HEK293 (cell line): ENCODE results near the gene LYPD3.

ENCODE experiments used
- CTCF ChIA-PET: fragments of 350-600 bp; formaldehyde crosslinking; extraction: SDS; loops from one replicate; lab custom pipeline; 2021; ENCODE audit warnings: antibody characterized with exemption; lab: Yijun Ruan, JAX
- POLR2A ChIA-PET: fragments of 300-600 bp; formaldehyde crosslinking; extraction: SDS; loops from one replicate; lab custom pipeline; 2020; ENCODE audit warnings: antibody characterized with exemption, inconsistent platforms; lab: Yijun Ruan, JAX
- H3K27ac ChIP-seq: fragments of 200-500 bp; sonication (Bioruptor generic); 2 replicates; pipeline ENCODE4 v1.5.1; 2014; ENCODE audit warnings: low read depth, low read length, control low read depth, inconsistent platforms; ENCODE audit errors: extremely low read depth
- H3K36me3 ChIP-seq, 2 experiments: fragments of 200-500 bp in 1 of 2; sonication (Bioruptor generic) in 1 of 2; 1 replicate in 1 of 2; 2 replicates in 1 of 2; pipeline ENCODE4 v1.5.1; 2014 to 2017; ENCODE audit warnings: inconsistent platforms in 2 of 2, low read length in 2 of 2; ENCODE audit not compliant: control insufficient read depth in 2 of 2, insufficient read depth in 1 of 2
- H3K4me1 ChIP-seq: fragments of 200-500 bp; sonication (Bioruptor generic); 2 replicates; pipeline ENCODE4 v1.5.1; 2014; ENCODE audit warnings: mild to moderate bottlenecking, low read length, inconsistent platforms; ENCODE audit not compliant: control insufficient read depth, insufficient read depth
- H3K4me3 ChIP-seq: 2 replicates; pipeline ENCODE4 v1.5.1; 2011; ENCODE audit warnings: low read depth, mild to moderate bottlenecking, control low read depth, low read length, moderate library complexity
- H3K9me3 ChIP-seq: fragments of 200-500 bp; sonication (Bioruptor generic); 2 replicates; pipeline ENCODE4 v1.5.1; 2014; ENCODE audit warnings: low read depth, low read length, inconsistent platforms; ENCODE audit not compliant: control insufficient read depth, insufficient read depth
- GLI4 ChIP-seq: fragments of 450-650 bp; formaldehyde crosslinking; IDR thresholded peaks from 2 replicates; pipeline ENCODE4 v1.5.1; 2016; ENCODE audit warnings: missing biosample characterization, missing genetic modification characterization
- HOXD13 ChIP-seq: sonication (generic); formaldehyde crosslinking; IDR thresholded peaks from 2 replicates; pipeline ENCODE4 v1.8.0; 2022; ENCODE audit warnings: missing genetic modification reagents, borderline replicate concordance
- PRDM1 ChIP-seq: fragments of 450-650 bp; formaldehyde crosslinking; IDR thresholded peaks from 2 replicates; pipeline ENCODE4; 2016; ENCODE audit warnings: missing biosample characterization, missing genetic modification characterization
- SP7 ChIP-seq: fragments of 450-650 bp; formaldehyde crosslinking; IDR thresholded peaks from 2 replicates; pipeline ENCODE4 v1.5.1; 2016; ENCODE audit warnings: missing biosample characterization, missing genetic modification characterization
- ZNF155 ChIP-seq: fragments of 450-650 bp; formaldehyde crosslinking; IDR thresholded peaks from 2 replicates; pipeline ENCODE4 v1.5.1; 2016; ENCODE audit warnings: missing biosample characterization, missing genetic modification characterization
- ZNF266 ChIP-seq: fragments of 450-650 bp; formaldehyde crosslinking; IDR thresholded peaks from 2 replicates; pipeline ENCODE4 v1.5.1; 2016; ENCODE audit warnings: missing biosample characterization, missing genetic modification characterization, low read depth
- ZNF274 ChIP-seq, 2 experiments: fragments of 200-500 bp in 1 of 2; fragments of 450-650 bp in 1 of 2; sonication (Bioruptor generic) in 1 of 2; formaldehyde crosslinking in 1 of 2; IDR thresholded peaks; 2 replicates each; pipeline versions ENCODE4 v1.5.1 to v1.6.1; 2014 to 2016; ENCODE audit warnings: borderline replicate concordance in 1 of 2, inconsistent platforms in 1 of 2, low read length in 1 of 2, missing biosample characterization in 1 of 2, missing genetic modification characterization in 1 of 2
- ZNF423 ChIP-seq: fragments of 450-650 bp; formaldehyde crosslinking; IDR thresholded peaks from 2 replicates; pipeline ENCODE4 v1.5.1; 2016; ENCODE audit warnings: missing biosample characterization, missing genetic modification characterization
- ZNF514 ChIP-seq: fragments of 450-650 bp; formaldehyde crosslinking; IDR thresholded peaks from 2 replicates; pipeline ENCODE4 v1.5.1; 2016; ENCODE audit warnings: missing biosample characterization, missing genetic modification characterization
- ZNF747 ChIP-seq: fragments of 450-650 bp; formaldehyde crosslinking; IDR thresholded peaks from 2 replicates; pipeline ENCODE4 v1.5.1; 2016; ENCODE audit warnings: missing biosample characterization, missing genetic modification characterization
- ZNF768 ChIP-seq: fragments of 450-650 bp; formaldehyde crosslinking; IDR thresholded peaks from 2 replicates; pipeline ENCODE4 v1.5.1; 2018; ENCODE audit warnings: missing biosample characterization, mild to moderate bottlenecking, missing genetic modification characterization
- ZSCAN30 ChIP-seq: fragments of 450-650 bp; IDR thresholded peaks from 2 replicates; pipeline ENCODE4 v1.5.1; 2018; ENCODE audit warnings: missing biosample characterization, mild to moderate bottlenecking, missing genetic modification characterization, moderate library complexity
- TF ChIP-seq, protein P1 (sequence below): fragments of 450-650 bp; IDR thresholded peaks from 2 replicates; pipeline ENCODE4 v1.5.1; 2018; ENCODE audit warnings: missing biosample characterization, mild to moderate bottlenecking, missing genetic modification characterization
- TF ChIP-seq, protein P2 (sequence below): fragments of 450-650 bp; formaldehyde crosslinking; IDR thresholded peaks from 2 replicates; pipeline ENCODE4 v1.5.1; 2016; ENCODE audit warnings: missing biosample characterization, missing genetic modification characterization, low read depth
- TF ChIP-seq, protein P3 (sequence below): fragments of 450-650 bp; formaldehyde crosslinking; IDR thresholded peaks from 2 replicates; pipeline ENCODE4 v1.5.1; 2017; ENCODE audit warnings: missing biosample characterization, missing genetic modification characterization
- TF ChIP-seq, protein P4 (sequence below): fragments of 450-650 bp; formaldehyde crosslinking; IDR thresholded peaks from 2 replicates; pipeline ENCODE4 v1.5.1; 2016; ENCODE audit warnings: missing biosample characterization, missing genetic modification characterization
- TF ChIP-seq, protein P5 (sequence below): fragments of 450-650 bp; formaldehyde crosslinking; IDR thresholded peaks from 2 replicates; pipeline ENCODE4 v1.5.1; 2016; ENCODE audit warnings: missing biosample characterization, missing genetic modification characterization
- TF ChIP-seq, protein P6 (sequence below): fragments of 450-650 bp; formaldehyde crosslinking; optimal IDR thresholded peaks from 2 replicates; pipeline ENCODE3; 2016; ENCODE audit warnings: missing biosample characterization, mild to moderate bottlenecking, missing genetic modification characterization

Gene LYPD3

DNA sequence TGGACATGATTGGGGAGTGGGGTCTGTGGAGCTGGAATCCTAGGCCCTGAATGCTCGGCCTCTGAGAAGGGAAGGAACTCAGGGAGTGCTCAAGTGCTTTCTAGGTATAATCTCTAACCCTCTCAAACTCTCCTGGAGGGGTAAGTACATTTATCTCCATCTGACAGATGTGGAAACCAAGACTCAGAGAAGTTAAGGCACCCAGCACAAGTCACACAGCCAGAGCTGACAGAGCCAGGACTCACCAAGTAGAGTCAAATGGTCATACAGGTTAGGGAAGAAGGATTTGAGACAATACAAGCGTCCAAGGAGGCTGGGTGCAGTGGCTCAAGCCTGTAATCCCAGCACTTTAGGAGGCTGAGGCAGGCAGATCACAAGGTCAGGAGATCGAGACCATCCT, 12.9 kb upstream of the LYPD3 start:
- ChIA-PET POLR2A (interaction anchor here (0.6 to 1.0 kb wide), 3 partner anchors 13 to 489 kb away, joined by 3 read pairs; no protein-coding TSS in a partner anchor), CTCF (interaction anchor here (1.0 to 1.3 kb wide), 2 partner anchors 30 to 32 kb away, joined by 3 read pairs; no protein-coding TSS in a partner anchor)
- H3K9me3 ChIP-seq = no peaks in the 10 kb centered on the region
- TF ChIP-seq, protein P1, sequence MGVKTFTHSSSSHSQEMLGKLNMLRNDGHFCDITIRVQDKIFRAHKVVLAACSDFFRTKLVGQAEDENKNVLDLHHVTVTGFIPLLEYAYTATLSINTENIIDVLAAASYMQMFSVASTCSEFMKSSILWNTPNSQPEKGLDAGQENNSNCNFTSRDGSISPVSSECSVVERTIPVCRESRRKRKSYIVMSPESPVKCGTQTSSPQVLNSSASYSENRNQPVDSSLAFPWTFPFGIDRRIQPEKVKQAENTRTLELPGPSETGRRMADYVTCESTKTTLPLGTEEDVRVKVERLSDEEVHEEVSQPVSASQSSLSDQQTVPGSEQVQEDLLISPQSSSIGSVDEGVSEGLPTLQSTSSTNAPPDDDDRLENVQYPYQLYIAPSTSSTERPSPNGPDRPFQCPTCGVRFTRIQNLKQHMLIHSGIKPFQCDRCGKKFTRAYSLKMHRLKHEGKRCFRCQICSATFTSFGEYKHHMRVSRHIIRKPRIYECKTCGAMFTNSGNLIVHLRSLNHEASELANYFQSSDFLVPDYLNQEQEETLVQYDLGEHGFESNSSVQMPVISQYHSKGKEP (tag by site-specific recombination) = no peak
- TF ChIP-seq ZNF768 (peak; percentile 80; the same call in 1 of the 2 replicates), ZNF514 (tag by site-specific recombination) (no peak), ZNF274 (IDR thresholded peaks at IDR 0.05; ENCODE audit: low read length) (no peak), ZNF274 (tag by site-specific recombination; IDR thresholded peaks at IDR 0.05; ENCODE audit: borderline replicate concordance) (no peak), ZNF423 (tag by site-specific recombination) (no peak)
- TF ChIP-seq, protein P2, sequence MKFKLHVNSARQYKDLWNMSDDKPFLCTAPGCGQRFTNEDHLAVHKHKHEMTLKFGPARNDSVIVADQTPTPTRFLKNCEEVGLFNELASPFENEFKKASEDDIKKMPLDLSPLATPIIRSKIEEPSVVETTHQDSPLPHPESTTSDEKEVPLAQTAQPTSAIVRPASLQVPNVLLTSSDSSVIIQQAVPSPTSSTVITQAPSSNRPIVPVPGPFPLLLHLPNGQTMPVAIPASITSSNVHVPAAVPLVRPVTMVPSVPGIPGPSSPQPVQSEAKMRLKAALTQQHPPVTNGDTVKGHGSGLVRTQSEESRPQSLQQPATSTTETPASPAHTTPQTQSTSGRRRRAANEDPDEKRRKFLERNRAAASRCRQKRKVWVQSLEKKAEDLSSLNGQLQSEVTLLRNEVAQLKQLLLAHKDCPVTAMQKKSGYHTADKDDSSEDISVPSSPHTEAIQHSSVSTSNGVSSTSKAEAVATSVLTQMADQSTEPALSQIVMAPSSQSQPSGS = no peak
- TF ChIP-seq, protein P3, sequence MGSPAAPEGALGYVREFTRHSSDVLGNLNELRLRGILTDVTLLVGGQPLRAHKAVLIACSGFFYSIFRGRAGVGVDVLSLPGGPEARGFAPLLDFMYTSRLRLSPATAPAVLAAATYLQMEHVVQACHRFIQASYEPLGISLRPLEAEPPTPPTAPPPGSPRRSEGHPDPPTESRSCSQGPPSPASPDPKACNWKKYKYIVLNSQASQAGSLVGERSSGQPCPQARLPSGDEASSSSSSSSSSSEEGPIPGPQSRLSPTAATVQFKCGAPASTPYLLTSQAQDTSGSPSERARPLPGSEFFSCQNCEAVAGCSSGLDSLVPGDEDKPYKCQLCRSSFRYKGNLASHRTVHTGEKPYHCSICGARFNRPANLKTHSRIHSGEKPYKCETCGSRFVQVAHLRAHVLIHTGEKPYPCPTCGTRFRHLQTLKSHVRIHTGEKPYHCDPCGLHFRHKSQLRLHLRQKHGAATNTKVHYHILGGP (tag by site-specific recombination) = no peak
- TF ChIP-seq, protein P4, sequence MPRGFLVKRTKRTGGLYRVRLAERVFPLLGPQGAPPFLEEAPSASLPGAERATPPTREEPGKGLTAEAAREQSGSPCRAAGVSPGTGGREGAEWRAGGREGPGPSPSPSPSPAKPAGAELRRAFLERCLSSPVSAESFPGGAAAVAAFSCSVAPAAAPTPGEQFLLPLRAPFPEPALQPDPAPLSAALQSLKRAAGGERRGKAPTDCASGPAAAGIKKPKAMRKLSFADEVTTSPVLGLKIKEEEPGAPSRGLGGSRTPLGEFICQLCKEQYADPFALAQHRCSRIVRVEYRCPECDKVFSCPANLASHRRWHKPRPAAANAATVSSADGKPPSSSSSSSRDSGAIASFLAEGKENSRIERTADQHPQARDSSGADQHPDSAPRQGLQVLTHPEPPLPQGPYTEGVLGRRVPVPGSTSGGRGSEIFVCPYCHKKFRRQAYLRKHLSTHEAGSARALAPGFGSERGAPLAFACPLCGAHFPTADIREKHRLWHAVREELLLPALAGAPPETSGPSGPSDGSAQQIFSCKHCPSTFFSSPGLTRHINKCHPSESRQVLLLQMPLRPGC (tag by site-specific recombination) = no peak
- TF ChIP-seq, all 188 proteins: peak for 1
- Histone ChIP-seq H3K4me3 (no peak overlapping the region), H3K36me3 (peaks cover 0 to 9% of the 10 kb centered on the region in 2 experiments; a peak in 1 of 3 replicates), H3K27ac (no peak overlapping the region), H3K4me1 (peaks cover 7% of the 10 kb centered on the region)

DNA sequence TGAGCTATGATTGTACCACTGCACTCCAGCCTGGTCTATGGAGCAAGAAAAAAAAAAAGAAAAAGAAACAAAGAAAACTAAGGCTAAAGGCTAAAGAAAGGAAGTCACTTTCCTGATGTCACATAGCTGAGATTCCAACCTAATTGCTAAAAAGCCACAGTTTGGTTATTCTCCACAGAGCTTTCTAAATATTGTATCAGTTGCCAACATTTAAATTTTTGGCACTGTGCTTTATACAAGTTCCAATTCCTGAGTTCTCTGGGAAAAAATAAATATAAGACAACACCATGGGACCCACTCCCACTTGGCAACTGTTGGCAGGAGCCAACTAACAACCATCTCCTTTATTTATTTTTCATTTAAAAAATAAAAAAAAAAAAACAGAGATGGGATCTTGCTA, 11.2 kb upstream of the LYPD3 start:
- 0 out of 2 replicates have a peak overlapping the region, but pooled peaks have one; percentile 8 for H3K27ac ChIP-seq
- CTCF ChIA-PET = interaction anchor here (0.7 to 0.8 kb wide), 4 partner anchors 11 to 1774 kb away, joined by 3 to 5 read pairs (median 3); no protein-coding TSS in a partner anchor
- peaks cover 0 to 3% of the 10 kb centered on the region in 2 experiments; a peak in 1 of 3 replicates for H3K36me3 ChIP-seq
- POLR2A ChIA-PET = interaction anchor here (0.9 to 1.8 kb wide), 3 partner anchors 13 to 25 kb away, joined by 3 to 4 read pairs (median 3); no protein-coding TSS in a partner anchor
- H3K9me3 ChIP-seq = no peaks in the 10 kb centered on the region
- no peak overlapping the region for H3K4me3 ChIP-seq
- TF ChIP-seq PRDM1 (tag by site-specific recombination) = peak; percentile 70
- no peak for TF ChIP-seq ZSCAN30
- peaks cover 7% of the 10 kb centered on the region for H3K4me1 ChIP-seq

DNA sequence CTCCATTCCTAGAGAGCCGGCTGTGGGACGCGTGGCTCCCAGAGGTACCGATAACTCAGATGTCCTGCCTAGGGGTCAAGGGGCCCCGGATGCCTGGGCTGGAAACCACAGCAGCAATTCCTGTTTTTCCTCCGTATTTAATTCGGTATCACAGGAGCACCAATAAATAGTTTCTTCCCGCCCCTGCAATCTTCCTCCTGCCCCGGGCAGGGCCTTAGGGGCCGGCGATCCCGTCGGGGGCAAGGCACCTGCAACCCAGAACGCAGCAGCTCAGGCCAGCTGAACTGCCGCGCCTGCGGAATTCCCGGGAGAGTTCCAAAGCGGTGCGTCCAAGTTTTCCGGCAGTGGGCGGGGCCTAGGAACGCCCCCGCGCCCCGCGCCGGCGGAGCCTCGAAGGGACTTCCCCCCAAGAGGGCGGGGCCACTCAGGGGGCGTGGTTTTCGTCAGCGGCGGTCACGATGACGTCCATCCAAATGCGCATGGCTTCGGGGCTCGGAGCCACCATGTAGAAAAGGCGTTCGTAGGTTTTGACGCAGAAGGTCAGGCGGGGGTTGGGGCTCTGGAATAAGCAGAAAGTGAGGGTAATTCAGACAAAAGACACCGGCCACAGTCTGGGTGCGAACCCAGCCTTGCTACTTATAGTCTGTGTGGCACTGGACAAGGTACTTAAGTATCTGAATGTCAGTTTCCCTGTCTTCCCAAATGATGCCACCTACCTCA, 9.7 kb upstream of the LYPD3 start:
- H3K9me3 ChIP-seq = no peaks in the 10 kb centered on the region
- peaks cover 7% of the 10 kb centered on the region for H3K4me1 ChIP-seq
- H3K4me3 ChIP-seq = peak overlapping the region; percentile 3
- 0 out of 2 replicates have a peak overlapping the region, but pooled peaks have one; percentile 45 for H3K27ac ChIP-seq
- H3K36me3 ChIP-seq = peaks cover 0 to 3% of the 10 kb centered on the region in 2 experiments; a peak in 1 of 3 replicates
- POLR2A ChIA-PET = interaction anchor here (0.6 to 3.6 kb wide), 10 partner anchors 9 to 193 kb away, joined by 3 to 30 read pairs (median 4); partner anchors contain the start of gene ZNF575
- CTCF ChIA-PET = interaction anchor here (0.6 to 3.7 kb wide), 3 partner anchors 17 to 38 kb away, joined by 3 to 25 read pairs (median 3); no protein-coding TSS in a partner anchor
- TF ChIP-seq HOXD13 (CRISPR knock-in tag) = no peak
- TF ChIP-seq ZNF155 (tag by site-specific recombination) = no peak
- no peak for TF ChIP-seq GLI4 (tag by site-specific recombination)
- TF ChIP-seq, protein P5, sequence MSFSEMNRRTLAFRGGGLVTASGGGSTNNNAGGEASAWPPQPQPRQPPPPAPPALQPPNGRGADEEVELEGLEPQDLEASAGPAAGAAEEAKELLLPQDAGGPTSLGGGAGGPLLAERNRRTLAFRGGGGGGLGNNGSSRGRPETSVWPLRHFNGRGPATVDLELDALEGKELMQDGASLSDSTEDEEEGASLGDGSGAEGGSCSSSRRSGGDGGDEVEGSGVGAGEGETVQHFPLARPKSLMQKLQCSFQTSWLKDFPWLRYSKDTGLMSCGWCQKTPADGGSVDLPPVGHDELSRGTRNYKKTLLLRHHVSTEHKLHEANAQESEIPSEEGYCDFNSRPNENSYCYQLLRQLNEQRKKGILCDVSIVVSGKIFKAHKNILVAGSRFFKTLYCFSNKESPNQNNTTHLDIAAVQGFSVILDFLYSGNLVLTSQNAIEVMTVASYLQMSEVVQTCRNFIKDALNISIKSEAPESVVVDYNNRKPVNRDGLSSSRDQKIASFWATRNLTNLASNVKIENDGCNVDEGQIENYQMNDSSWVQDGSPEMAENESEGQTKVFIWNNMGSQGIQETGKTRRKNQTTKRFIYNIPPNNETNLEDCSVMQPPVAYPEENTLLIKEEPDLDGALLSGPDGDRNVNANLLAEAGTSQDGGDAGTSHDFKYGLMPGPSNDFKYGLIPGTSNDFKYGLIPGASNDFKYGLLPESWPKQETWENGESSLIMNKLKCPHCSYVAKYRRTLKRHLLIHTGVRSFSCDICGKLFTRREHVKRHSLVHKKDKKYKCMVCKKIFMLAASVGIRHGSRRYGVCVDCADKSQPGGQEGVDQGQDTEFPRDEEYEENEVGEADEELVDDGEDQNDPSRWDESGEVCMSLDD (tag by site-specific recombination) = peak; percentile 52
- peak; percentile 84 for TF ChIP-seq SP7 (tag by site-specific recombination)
- no peak for TF ChIP-seq ZNF747 (tag by site-specific recombination)
- TF ChIP-seq, protein P6, sequence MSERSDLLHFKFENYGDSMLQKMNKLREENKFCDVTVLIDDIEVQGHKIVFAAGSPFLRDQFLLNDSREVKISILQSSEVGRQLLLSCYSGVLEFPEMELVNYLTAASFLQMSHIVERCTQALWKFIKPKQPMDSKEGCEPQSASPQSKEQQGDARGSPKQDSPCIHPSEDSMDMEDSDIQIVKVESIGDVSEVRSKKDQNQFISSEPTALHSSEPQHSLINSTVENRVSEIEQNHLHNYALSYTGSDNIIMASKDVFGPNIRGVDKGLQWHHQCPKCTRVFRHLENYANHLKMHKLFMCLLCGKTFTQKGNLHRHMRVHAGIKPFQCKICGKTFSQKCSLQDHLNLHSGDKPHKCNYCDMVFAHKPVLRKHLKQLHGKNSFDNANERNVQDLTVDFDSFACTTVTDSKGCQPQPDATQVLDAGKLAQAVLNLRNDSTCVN (tag by site-specific recombination) = peak; percentile 65
- no peak for TF ChIP-seq ZNF266
